Measurements from ENCODE around the gene TMEM30A. TPM values are rescaled to one million over a fixed set of nuclear protein-coding genes. Genes with fewer than 3 reads are reported as not detected.
A peak's percentile ranks its signal among the peaks of the same experiment; 100 is the strongest.

Gene TMEM30A
- total RNA-seq, 1 donor from 2014 or later: 44.5 TPM

GRCh38 chr6:75235271-75235670 lies 49.3 kb downstream of the TMEM30A start:
- H3K4me3 Mint-ChIP-seq: no peak overlapping the region

GRCh38 chr6:75234126-75234865 lies 50.3 kb downstream of the TMEM30A start:
- TF ChIP-seq, protein P1, sequence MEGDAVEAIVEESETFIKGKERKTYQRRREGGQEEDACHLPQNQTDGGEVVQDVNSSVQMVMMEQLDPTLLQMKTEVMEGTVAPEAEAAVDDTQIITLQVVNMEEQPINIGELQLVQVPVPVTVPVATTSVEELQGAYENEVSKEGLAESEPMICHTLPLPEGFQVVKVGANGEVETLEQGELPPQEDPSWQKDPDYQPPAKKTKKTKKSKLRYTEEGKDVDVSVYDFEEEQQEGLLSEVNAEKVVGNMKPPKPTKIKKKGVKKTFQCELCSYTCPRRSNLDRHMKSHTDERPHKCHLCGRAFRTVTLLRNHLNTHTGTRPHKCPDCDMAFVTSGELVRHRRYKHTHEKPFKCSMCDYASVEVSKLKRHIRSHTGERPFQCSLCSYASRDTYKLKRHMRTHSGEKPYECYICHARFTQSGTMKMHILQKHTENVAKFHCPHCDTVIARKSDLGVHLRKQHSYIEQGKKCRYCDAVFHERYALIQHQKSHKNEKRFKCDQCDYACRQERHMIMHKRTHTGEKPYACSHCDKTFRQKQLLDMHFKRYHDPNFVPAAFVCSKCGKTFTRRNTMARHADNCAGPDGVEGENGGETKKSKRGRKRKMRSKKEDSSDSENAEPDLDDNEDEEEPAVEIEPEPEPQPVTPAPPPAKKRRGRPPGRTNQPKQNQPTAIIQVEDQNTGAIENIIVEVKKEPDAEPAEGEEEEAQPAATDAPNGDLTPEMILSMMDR (conservative IDR thresholded peaks at IDR 0.05): no peak
- H3K9me3 Mint-ChIP-seq: no peaks in the 10 kb centered on the region
- peaks cover 4% of the 10 kb centered on the region for H3K36me3 Mint-ChIP-seq (ENCODE audit: low read depth)
- H3K4me3 Mint-ChIP-seq: no peak overlapping the region
- DNase-seq (ENCODE audit: low read depth, low spot score): no peak
- no peaks in the 10 kb centered on the region for H3K27me3 Mint-ChIP-seq (ENCODE audit: low read depth)
- no peaks in the 10 kb centered on the region for H3K4me1 Mint-ChIP-seq
- no peak overlapping the region for H3K27ac Mint-ChIP-seq (ENCODE audit: unreplicated experiment)

More at GRCh38 chr6:75235271-75235670, 49.3 kb downstream of the TMEM30A start:
- Mint-ChIP-seq H3K27me3 (ENCODE audit: low read depth) (no peaks in the 10 kb centered on the region), H3K9me3 (no peaks in the 10 kb centered on the region), H3K36me3 (ENCODE audit: low read depth) (peaks cover 4% of the 10 kb centered on the region), H3K4me1 (no peaks in the 10 kb centered on the region), H3K27ac (ENCODE audit: unreplicated experiment) (no peak overlapping the region)
- DNase-seq (ENCODE audit: low read depth, low spot score): no peak
- TF ChIP-seq, protein P1 (conservative IDR thresholded peaks at IDR 0.05): no peak

- TF ChIP-seq, protein P1 (conservative IDR thresholded peaks at IDR 0.05): no peak
- no peak overlapping the region for H3K4me3 Mint-ChIP-seq
- DNase-seq (ENCODE audit: low read depth, low spot score): no peak
Measured at GRCh38 chr6:75233092-75233615, 51.4 kb downstream of the TMEM30A start.

DNA sequence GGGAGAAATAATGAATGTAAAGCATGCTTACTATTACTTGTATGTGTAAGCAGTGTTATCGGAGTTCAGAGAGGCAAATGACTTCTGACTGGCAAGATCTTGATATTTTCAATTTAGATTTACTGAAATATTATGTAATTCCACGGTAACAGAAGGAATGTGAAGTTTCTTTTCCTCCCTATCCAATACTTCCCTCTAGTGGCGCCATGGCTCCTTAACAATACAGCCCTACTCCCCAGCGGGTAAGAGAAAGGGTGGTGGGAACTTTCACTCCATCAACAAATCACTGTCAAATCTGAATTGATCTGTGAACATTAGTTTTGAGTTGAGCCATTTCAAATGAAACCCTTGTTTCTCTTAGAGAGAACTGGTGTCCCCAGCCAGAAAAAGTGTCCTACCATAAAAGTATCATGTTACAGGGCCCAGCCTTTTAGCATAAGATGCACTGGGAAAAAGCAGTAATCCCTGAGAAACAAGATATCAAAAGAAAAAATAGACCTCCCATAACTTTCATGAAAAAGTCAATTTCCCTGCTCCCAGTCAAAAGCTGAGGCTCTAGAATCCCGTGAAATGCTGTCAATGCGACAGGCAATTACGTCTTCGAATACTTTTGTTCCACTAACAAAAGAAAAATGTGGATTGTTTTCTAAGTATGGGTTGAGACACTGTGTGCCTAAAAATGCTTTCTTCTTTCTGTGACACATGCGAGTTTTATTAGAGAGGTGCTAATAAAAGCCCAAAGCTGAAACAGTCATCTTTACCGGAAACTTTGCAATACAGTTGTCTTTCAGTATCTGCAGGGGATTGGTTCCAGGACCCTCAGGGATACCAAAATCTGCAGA lies 53.9 kb downstream of the TMEM30A start:
- H3K27ac Mint-ChIP-seq (ENCODE audit: unreplicated experiment): no peak overlapping the region
- no peaks in the 10 kb centered on the region for H3K4me1 Mint-ChIP-seq
- H3K36me3 Mint-ChIP-seq (ENCODE audit: low read depth): no peaks in the 10 kb centered on the region
- peak; percentile 34 for DNase-seq (ENCODE audit: low read depth, low spot score)
- TF ChIP-seq, protein P1 (conservative IDR thresholded peaks at IDR 0.05): peak; percentile 74
- no peak overlapping the region for H3K4me3 Mint-ChIP-seq
- H3K27me3 Mint-ChIP-seq (ENCODE audit: low read depth): no peaks in the 10 kb centered on the region
- peaks cover 3% of the 10 kb centered on the region for H3K9me3 Mint-ChIP-seq

More at GRCh38 chr6:75233092-75233615, 51.4 kb downstream of the TMEM30A start:
- peaks cover 4% of the 10 kb centered on the region for H3K36me3 Mint-ChIP-seq (ENCODE audit: low read depth)
- H3K27ac Mint-ChIP-seq (ENCODE audit: unreplicated experiment): no peak overlapping the region
- no peaks in the 10 kb centered on the region for H3K9me3 Mint-ChIP-seq
- H3K4me1 Mint-ChIP-seq: no peaks in the 10 kb centered on the region
- no peaks in the 10 kb centered on the region for H3K27me3 Mint-ChIP-seq (ENCODE audit: low read depth)

GRCh38 chr6:75224303-75224926 lies 60.2 kb downstream of the TMEM30A start:
- TF ChIP-seq, protein P1 (conservative IDR thresholded peaks at IDR 0.05): no peak
- peaks cover 13% of the 10 kb centered on the region for H3K4me1 Mint-ChIP-seq
- no peaks in the 10 kb centered on the region for H3K27me3 Mint-ChIP-seq (ENCODE audit: low read depth)
- no peaks in the 10 kb centered on the region for H3K36me3 Mint-ChIP-seq (ENCODE audit: low read depth)
- H3K9me3 Mint-ChIP-seq: peaks cover 3% of the 10 kb centered on the region
- no peak overlapping the region for H3K27ac Mint-ChIP-seq (ENCODE audit: unreplicated experiment)
- DNase-seq (ENCODE audit: low read depth, low spot score): no peak
- no peak overlapping the region for H3K4me3 Mint-ChIP-seq
